Endometrial microvascular endothelial cells (primary cell): ENCODE measurements around the gene RCOR3. TPM values are rescaled to one million over a fixed set of nuclear protein-coding genes. Genes with fewer than 3 reads are reported as not detected.

Source experiments
- in situ Hi-C: cut with HindIII; loops from 2 replicates; pipeline ENCODE4 v1.10.0; 2017; ENCODE audit warnings: low sequenced_read_pairs, low pct_unique_long_range_greater_than_20kb; ENCODE audit errors: inconsistent ontology term
- total RNA-seq: library from RNA; depleted of rRNA; stranded (reverse); fragments of >200 nt; gene quantifications from one replicate; pipeline ENCODE4 v1.2.3, GENCODE V29; 2015; ENCODE audit errors: inconsistent ontology term

RCOR3 gene
- total RNA-seq, 1 donor from 2014 or later, result 13.8 TPM

DNA sequence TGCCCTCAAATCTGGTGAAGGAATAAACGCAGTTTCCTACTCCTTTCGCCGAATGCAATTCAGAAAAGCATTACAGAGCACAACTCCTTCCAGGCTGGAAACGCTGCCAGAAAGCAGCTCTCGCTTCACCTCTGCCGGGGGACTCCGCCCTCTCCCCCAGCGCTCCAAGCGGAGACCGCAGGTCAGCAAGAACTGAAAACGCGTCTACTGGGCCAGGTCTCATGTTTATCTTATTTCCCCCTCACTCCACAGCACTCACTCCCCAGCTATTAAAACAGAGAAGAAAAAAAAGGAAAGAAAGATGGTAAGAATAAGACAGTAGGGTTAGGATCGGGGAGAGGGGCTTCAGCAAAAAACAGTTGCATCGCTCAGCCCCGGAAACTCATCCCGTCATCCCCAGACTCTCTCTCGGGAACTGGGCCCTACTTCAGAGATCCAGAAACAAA lies 833 bp upstream of the RCOR3 start:
- in situ Hi-C loops, result loop anchor here (25.0 kb wide), 1 partner anchor 1421 kb away; the partner anchor contains the start of gene UTP25

DNA sequence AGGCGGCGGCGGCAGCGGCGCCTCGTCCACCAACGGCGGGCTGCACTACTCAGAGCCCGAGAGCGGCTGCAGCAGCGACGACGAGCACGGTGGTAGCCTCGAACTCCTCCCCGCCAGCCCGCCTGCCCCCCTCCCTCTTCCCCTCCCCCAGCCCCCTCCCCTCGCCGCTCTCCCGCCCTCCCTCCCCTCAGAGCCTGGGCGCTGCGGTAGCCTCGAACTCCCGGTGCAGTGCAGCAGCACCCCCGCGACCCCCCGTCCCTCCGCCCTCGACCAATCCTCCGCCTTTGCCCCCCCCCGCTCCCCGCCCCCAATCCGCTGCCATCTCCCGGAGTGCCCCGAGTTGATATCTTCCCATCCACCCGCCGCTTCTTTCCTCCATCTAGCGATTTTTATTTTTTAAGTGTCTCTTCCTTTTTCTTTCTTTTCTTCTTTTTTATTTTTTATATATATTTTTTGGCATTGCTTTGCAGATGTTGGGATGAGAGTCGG lies 516 bp downstream of the RCOR3 start:
- in situ Hi-C loops, result loop anchor here (25.0 kb wide), 1 partner anchor 1422 kb away; the partner anchor contains the start of gene UTP25

DNA sequence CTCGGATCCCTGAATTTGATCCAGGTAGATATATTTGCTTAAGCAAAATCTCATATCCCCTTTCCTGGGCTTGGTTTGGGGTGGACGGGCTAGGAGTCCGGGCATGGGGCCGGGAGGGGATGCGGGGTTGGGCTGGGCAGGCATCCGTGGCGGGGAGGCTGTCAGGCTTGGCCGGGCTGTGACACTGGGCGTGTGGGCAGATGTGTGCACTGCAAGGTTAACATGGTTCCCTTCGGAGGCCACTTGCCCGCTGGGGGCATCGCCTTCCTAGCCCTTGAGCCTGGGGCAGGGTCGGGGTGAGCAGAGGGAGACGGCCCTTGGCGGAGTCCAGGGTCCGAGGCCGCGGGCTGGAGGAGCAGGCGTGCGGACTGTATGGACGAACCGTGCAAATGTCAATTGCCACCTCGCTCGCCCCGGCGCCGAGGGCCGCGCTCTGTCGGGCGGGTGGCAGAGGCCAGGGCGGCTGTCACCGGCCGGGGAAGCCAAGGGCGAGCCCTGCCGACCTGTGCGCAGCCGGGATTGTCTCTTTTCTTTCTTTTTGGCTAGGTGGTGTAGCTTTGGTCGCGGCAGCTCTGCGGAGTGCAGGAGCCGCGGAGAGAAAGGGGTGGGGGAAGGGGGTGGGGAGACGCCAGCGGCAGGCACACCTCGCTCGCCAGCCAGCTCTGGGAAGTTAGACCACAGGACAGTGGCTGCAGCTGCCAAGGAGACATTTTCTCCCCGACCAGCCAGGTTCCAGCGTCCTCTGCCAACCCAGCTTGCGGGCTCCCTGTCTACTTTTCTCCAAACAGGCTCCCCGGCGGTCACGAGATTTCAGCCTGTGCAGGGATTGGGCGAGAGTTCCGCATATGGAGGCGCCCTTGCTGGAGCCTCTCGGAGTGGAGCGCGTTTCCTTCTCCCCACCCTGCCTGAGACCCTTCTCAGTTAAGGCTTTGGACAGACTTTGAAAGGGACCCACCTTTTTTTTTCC lies 1.3 kb downstream of the RCOR3 start:
- in situ Hi-C loops, result loop anchor here (25.0 kb wide), 1 partner anchor 1423 kb away; the partner anchor contains the start of gene UTP25

DNA sequence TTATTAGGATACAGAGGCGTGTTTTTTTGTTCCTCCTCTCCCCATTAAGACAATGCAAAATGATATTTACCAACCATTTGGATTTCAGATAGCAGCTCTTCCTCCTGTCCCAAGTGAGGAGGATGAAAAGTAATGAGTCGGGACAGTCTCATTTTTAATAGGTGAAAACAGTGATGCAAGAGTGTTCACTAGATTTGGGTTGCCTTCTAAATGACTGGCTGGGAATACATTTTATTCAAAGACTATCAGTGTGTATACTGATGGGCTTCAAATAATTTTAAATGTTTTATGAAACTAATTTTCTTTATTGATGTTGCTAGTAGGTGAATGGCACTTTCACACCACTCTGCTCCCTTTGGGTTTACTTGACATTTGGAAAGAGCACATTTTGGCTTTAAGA lies 2.1 kb downstream of the RCOR3 start:
- in situ Hi-C loops, result loop anchor here (25.0 kb wide), 1 partner anchor 1424 kb away; the partner anchor contains the start of gene UTP25

DNA sequence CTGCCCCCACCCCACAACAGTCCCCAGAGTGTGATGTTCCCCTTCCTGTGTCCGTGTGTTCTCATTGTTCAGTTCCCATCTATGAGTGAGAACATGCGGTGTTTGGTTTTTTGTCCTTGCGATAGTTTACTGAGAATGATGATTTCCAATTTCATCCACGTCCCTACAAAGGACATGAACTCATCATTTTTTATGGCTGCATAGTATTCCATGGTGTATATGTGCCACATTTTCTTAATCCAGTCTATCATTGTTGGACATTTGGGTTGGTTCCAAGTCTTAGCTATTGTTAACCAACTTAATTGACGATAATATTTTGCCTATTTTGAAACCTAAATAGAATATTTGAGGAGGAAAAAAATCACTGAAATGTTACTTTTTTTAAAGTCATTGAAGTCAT lies 3.9 kb downstream of the RCOR3 start:
- in situ Hi-C loops, result loop anchor here (25.0 kb wide), 1 partner anchor 1426 kb away; the partner anchor contains the start of gene UTP25

DNA sequence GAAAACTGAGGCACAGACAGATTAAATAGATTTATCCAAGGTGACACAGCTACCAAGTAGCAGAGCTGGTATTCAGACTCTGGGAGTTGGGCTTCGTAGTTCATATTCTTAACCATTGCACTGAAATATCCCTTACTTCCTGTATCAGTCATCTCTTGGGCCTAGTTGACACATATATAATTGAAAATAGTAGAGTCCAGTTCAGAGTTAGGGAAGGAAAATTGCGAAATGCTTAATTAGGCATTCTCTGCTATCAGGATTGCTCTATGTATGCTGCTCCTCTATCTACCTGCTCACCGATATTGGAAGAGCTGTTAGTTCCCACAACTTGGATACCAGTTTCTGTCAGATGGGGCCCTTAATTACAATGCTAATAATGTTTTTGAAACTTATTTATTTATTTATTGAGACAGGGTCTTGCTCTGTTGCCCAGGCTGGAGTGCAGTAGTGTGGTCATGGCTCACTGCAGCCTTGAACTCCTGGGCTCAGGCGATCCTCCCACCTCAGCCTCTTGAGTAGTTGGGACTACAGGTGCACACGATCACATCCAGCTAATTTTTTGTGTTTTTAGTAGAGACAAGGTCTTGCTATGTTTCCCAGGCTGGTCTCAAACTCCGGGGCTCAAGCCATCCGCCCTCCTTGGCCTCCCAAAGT lies 8.2 kb downstream of the RCOR3 start:
- in situ Hi-C loops, result loop anchor here (25.0 kb wide), 1 partner anchor 1430 kb away; the partner anchor contains the start of gene UTP25

DNA sequence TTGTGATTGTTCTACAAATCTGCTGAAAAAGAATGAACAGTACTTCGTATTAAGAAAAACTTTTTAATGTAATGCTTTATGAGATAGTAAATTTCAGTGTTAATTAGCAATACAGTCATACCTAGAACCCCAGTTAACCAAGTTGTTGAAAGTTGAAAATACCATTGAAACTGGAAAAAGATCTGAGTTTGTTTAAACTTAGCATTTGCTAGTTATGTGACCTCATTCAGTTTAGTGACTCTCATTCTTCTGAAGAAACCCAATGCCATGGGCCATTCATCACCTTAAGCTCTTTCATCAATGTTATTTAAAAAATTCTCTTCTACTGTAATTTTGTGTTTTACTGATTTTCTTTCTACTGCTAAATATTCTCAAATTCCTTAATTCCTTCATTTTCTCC lies 20.2 kb downstream of the RCOR3 start:
- in situ Hi-C loops, result no loop called here

DNA sequence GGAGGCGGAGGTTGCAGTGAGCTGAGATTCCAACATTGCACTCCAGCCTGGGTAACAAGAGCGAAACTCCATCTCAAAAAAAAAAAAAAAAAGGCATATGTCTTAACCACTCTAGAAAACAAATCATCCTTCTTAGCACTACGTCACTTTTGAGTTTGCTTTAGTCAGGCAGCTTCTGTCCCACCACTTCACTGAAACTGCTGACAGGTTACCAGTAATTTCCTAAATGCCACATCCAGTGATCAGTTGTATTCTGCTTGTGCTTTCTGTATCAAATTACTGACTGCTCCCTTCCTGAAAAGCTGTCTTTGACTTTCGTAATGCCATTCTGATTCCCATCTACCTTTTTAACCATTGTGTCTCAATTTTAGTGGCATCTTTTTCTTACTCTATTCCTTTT lies 21.7 kb downstream of the RCOR3 start:
- in situ Hi-C loops, result no loop called here

DNA sequence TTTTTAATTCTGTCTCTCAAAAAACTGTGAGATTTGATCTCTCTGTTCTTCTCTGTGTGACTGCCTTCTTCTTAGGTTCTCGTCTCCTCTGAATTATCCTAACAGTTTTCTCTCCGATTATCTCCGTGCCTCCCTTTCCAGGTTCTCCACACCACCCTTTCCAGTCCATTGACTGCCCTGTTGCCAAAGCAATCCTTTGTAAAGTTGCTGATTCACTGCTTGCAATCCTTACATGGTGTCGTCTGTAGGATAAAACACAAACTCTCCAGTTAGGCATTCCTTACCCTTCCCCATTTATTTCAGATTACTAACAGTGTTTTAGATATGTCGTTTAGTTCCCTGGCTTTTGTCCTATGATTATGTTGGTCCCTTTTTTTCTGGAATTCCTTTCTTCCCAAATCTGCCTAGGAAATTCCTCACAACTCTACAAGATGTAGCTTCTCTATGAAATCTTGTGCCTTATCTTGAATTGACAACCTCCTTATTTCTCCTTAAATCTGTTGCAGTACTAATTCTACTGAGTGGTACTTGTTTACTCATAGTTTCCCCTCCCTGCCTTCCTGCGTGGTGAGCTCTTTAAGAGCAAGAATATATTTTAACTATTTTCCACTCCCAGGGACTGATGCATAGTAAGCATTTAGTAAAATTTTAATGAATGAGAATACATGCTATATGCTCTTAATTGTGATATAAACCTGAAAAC lies 22.3 kb downstream of the RCOR3 start:
- in situ Hi-C loops, result no loop called here

DNA sequence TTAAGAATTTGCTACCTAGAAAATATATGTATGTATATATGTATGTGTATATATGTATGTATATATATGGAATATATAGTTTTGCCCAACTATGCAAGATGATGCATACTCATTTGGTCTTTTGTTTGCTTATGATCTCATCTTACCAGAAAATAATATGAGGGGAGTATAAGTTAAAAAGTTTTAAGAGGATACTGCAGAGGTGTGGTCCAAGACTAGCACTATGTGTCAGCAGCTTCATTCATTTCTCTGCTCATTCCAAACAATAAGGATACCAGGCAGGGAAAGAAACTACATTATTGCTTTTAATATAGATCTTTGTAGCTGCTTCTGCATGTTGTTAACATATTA lies 22.8 kb downstream of the RCOR3 start:
- in situ Hi-C loops, result no loop called here

DNA sequence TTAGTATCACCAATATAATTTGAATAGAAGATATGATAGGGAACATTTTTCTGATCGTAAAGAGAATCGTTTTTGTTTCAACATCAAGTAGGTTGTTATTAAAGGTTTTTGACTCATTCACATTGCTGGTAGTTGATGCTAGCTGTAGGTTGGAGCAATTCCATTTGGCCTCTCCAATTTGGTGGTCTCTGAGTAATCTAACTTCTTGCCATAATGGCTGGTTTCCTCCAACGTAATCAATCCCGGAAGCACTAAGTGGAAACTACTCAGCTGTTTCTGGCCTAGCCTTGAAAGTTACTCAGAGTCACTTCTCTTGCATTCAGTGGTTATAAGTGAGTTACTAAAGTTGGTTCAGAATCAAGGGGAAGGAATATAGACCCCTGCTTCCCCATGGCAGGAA lies 26.0 kb downstream of the RCOR3 start:
- in situ Hi-C loops, result no loop called here

DNA sequence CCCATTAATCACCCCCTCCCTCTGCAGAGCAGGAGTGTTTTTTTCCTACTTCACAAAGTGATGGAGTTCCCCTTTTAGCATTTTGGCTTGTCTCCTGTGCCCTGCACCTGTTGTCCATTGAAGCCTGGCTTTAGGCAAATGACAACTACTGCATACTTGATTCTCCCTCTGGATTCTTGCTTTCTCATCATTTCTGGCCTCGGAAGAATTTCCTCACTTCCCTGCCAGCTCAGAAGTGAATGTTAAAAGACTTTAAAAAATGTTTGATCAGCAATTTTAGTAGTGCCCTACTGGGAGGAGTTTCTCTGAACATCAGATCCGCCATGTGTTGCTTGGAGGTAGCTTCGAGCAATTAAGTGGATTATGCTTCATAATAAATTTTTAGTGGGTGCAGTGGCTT lies 28.1 kb downstream of the RCOR3 start:
- in situ Hi-C loops, result no loop called here

DNA sequence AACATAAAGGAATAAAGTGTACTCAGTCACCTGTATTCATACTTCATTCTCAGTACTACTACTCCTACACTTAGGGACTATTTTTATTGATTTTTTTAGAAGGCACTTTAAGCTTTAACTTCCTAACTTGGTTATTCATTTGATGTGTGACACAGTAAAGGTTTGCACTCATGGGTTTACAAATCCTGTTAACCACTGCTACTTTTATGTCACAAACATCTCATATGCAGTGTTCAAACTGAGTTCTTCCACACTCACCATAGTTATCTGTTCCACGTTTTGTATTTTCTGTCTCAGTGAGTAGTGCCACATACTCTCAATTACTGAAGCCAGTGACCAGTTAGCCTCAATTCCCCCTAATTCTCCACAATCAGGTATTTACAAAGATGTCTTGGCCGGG lies 33.2 kb downstream of the RCOR3 start:
- in situ Hi-C loops, result no loop called here

DNA sequence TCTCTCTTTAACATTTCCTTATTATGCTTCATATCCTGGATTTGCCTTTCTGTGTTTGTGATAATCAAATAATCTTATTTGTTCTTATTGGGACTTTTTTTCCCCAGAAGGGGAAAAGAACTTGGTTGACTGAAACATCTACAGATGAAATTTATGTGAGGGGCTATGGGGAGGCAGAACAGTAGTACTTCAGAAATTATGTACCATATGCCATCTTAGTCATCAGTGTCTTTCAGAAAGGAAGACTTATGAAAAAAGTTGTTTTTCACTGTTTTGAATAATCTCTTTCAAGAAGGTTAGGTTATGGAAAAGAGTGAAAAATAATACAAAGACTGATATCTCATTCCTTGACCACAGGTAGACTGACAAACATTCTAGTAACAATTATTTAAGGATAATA lies 37.2 kb downstream of the RCOR3 start:
- in situ Hi-C loops, result no loop called here

DNA sequence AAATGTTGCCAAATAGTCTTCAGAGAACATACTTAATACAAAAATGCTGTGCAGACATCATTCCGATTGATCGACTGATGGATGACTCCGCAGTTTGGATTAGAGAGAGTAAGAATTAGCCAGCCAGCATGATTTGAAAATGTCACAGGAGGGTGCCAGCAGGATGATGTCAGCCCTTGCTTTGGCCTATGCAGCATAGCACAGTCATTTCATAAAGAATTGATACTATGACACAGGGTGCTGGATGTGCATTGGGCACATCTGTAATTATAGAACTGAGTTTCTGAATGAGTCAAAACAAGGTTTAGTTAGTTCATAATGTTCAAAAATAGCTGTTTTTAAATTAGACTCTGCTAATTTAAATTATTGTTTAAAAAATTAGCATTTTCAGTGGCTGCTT lies 45.9 kb downstream of the RCOR3 start:
- in situ Hi-C loops, result no loop called here

DNA sequence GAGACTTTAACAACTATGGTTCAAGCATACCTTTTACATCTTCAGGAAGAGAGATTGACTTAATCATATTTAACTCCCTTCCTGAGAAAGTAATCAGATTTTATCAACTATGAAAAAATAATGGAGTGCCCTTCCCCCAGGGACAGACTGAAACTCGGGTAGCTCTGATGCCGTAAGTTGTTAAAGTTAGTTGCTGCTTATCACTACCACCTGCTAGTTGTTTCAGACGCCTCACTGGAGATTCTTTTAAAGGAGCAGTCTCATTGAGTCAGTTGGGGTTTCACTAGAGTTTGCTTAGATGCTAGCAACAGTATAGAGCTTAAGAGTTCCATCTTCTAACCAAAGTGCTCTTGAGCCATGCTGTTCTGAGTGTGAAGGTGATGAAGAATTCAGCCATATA lies 50.5 kb downstream of the RCOR3 start:
- in situ Hi-C loops, result no loop called here

DNA sequence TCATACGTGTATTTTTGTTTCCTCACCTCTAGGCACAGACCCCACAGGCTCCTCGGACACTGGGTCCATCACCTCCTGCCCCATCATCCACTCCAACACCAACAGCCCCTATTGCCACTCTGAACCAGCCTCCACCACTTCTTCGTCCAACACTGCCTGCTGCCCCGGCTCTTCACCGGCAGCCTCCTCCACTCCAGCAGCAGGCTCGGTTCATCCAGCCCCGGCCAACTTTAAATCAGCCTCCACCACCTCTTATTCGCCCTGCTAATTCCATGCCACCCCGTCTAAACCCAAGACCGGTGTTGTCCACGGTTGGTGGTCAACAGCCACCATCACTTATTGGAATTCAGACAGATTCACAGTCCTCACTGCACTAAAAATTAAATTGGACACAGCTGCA lies 54.2 kb downstream of the RCOR3 start:
- in situ Hi-C loops, result no loop called here

DNA sequence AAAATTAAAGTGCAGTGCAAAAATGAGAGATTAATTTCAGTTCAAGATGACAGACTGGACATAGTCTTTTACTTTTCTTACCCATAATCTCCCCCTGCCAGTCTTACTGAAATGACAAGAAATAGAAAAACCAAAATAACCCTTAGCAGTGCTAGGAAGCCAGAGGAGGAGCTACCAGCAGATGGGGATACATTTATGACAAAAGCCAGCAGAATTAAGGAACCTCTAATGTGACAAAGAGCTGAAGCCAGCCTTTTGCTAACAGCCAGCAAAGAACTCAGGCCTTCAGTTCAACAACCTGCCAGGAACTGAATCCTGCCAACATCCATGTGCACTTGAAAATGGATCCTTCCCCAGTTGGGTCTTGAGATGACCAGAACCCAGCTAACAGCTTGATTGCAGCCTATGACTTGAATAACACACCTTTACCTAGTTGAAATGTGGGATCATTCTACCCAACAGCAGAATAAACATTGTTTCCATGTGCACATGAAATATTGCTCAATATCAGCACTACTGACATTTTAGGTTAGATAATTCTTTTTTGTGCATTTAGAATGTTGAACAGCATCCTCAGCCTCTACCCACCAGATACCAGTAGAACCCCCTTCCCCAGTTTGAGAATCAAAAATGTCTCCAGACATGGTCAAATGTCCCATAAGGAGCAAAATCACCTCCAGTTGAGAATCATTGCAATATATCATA lies 59.6 kb downstream of the RCOR3 start:
- in situ Hi-C loops, result no loop called here

DNA sequence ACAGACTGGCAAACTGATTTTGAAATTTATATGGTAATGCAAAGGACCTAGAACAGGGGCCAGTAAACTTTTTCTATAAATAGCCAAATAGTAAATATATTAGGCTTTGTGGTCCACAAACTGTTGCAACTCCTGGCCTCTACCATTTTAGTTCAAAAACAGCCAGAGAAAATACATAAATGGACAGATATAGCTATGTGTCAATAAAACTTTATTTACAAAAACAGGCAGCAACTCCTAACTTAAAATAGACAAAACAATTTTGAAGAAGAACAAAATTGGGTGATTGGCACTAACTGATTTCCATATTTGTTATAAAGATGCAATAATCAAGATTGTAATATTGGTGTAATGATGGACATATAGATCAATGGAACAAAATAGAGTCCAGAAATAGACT lies 60.7 kb downstream of the RCOR3 start:
- in situ Hi-C loops, result no loop called here
